Mesendoderm (in vitro differentiated cells): ENCODE measurements around the gene DLGAP4.

ENCODE experiments used
- DNase-seq: peaks from one replicate; pipeline ENCODE4 v3.0.0; 2013
- H2AK5ac ChIP-seq: 2 replicates; pipeline ENCODE4 v1.6.1; 2013; ENCODE audit warnings: low read length, inconsistent platforms
- H2BK120ac ChIP-seq: 2 replicates; pipeline ENCODE4 v1.6.1; 2013; ENCODE audit warnings: low read depth, mild to moderate bottlenecking, low read length, moderate library complexity, mixed read lengths
- H2BK15ac ChIP-seq: replicated peaks from 2 replicates; pipeline ENCODE4 v1.6.1; 2013; ENCODE audit warnings: low read depth, mild to moderate bottlenecking, moderate library complexity
- H2BK5ac ChIP-seq: 2 replicates; pipeline ENCODE4 v1.6.1; 2013; ENCODE audit warnings: low read length, inconsistent platforms
- H3K18ac ChIP-seq: 2 replicates; pipeline ENCODE4 v1.6.1; 2013; ENCODE audit warnings: mild to moderate bottlenecking, low read length, mixed read lengths
- H3K23ac ChIP-seq: one replicate; pipeline ENCODE4 v1.6.1; 2013; ENCODE audit warnings: low read length
- H3K27ac ChIP-seq: 2 replicates; pipeline ENCODE4 v1.5.1; 2013; ENCODE audit warnings: low read depth, mild to moderate bottlenecking, inconsistent platforms, low read length, moderate library complexity
- H3K27me3 ChIP-seq: 2 replicates; pipeline ENCODE4 v1.6.1; 2013; ENCODE audit warnings: low read length, control low read depth, mild to moderate bottlenecking, inconsistent platforms; ENCODE audit not compliant: insufficient read depth, poor library complexity
- H3K36me3 ChIP-seq: 2 replicates; pipeline ENCODE4 v1.6.1; 2013; ENCODE audit warnings: low read length, inconsistent platforms; ENCODE audit not compliant: control insufficient read depth, insufficient read depth
- H3K4ac ChIP-seq: one replicate; pipeline ENCODE4 v1.6.1; 2013; ENCODE audit warnings: low read depth, mild to moderate bottlenecking, low read length, moderate library complexity
- H3K4me1 ChIP-seq: 2 replicates; pipeline ENCODE4 v1.6.1; 2013; ENCODE audit warnings: low read depth, low read length, inconsistent platforms; ENCODE audit not compliant: control insufficient read depth
- H3K4me2 ChIP-seq: 2 replicates; pipeline ENCODE4 v1.6.1; 2013; ENCODE audit warnings: low read length
- H3K4me3 ChIP-seq: 2 replicates; pipeline ENCODE4 v1.5.1; 2013; ENCODE audit warnings: mild to moderate bottlenecking, low read length
- H3K56ac ChIP-seq: one replicate; pipeline ENCODE4 v1.6.1; 2013; ENCODE audit warnings: low read length
- H3K79me1 ChIP-seq: 2 replicates; pipeline ENCODE4 v1.6.1; 2013; ENCODE audit warnings: low read length, inconsistent platforms
- H3K79me2 ChIP-seq: 2 replicates; pipeline ENCODE4 v1.6.1; 2013; ENCODE audit warnings: mild to moderate bottlenecking, low read length; ENCODE audit not compliant: control insufficient read depth, insufficient read depth
- H3K9ac ChIP-seq: 2 replicates; pipeline ENCODE4 v1.6.1; 2013; ENCODE audit warnings: low read length, inconsistent platforms
- H4K5ac ChIP-seq: one replicate; pipeline ENCODE4 v1.6.1; 2013; ENCODE audit warnings: low read length
- H4K8ac ChIP-seq: one replicate; pipeline ENCODE4 v1.6.1; 2013; ENCODE audit warnings: low read depth, mild to moderate bottlenecking, control low read depth, low read length, moderate library complexity
- WGBS: extraction: QIAGEN DNeasy Blood & Tissue Kit; methylation state at CpG from one replicate; pipeline ENCODE4 v1.1.7; 2013; ENCODE audit warnings: low lambda C conversion rate, missing lambda C conversion rate; ENCODE audit not compliant: insufficient coverage; ENCODE audit errors: extremely low coverage; 5-methylcytosine and 5-hydroxymethylcytosine counted together

The DLGAP4 gene

DNA sequence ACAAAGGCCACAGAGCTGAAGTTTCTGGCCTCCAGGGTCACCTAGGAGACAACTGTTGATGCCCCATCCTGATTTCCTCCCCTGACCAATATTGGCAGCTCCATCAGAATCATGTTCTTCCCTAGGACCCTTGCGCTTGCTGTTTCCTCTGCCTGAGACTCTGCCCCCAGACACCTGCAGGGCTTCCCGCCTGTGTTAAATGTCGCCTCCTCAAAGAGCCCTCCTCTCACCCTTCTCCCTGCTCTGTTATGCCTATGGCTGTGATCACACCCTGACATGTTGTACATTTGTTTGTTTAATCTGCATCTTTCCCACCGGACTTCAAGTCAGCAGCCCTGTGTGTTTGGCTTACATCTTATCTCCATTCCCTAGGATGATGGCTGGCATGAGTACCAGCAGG, 30.1 kb downstream of the DLGAP4 start:
- Histone ChIP-seq H4K5ac (no peak overlapping the region), H3K27ac (no peak overlapping the region), H3K79me2 (no peaks in the 10 kb centered on the region), H2AK5ac (no peak overlapping the region), H3K9ac (no peak overlapping the region), H3K79me1 (no peaks in the 10 kb centered on the region), H2BK120ac (no peak overlapping the region), H3K18ac (no peak overlapping the region), H2BK15ac (no peak overlapping the region), H2BK5ac (no peak overlapping the region), H3K4me1 (peaks cover 2% of the 10 kb centered on the region), H4K8ac (no peak overlapping the region), H3K23ac (no peak overlapping the region), H3K4ac (no peak overlapping the region), H3K4me2 (no peak overlapping the region), H3K56ac (no peak overlapping the region), H3K4me3 (no peak overlapping the region), H3K36me3 (no peaks in the 10 kb centered on the region), H3K27me3 (no peaks in the 10 kb centered on the region)
- no peak for DNase-seq
- WGBS: no CpG with 5 or more reads among the region's 4 CpGs

DNA sequence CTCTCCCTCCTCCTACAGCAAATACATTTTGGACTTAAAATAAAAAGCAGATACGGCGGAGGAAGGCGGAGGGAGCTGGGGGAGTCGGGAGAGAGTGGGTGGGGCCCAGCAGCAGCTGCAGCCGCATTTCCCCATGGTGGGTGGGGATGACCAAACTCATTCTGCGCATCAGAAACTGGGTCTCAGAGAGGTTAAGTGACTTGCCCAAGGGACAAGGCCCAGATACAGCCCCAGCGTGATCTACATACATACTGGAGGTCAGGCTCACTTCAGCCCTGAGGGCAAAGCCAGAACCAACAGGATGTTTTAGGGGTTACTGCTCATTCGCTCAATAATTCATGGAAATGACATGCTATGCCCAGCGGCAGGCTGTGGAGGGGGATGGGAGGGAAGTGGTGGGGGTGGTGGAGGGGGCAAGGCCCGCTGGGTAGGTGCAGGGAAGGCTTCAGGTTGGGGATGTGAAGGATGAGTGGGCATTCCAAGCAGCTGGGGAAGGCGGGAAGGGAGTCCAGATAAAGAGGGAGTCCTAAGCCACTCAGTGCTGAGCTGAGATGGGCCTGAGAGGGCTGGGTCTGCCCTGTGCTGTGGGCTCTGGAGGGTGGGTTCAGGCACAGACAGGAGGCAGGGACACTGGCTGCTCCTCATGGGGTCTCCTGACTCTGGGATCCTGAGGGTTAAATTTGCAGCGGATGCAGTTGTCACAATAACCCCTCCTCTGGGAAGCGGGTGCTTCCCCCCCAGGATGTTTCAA, 31.0 kb downstream of the DLGAP4 start:
- H3K4me2 ChIP-seq: no peak overlapping the region
- H2BK120ac ChIP-seq: no peak overlapping the region
- H3K4me3 ChIP-seq: no peak overlapping the region
- peak; percentile 37 for DNase-seq
- H2BK5ac ChIP-seq: no peak overlapping the region
- no peaks in the 10 kb centered on the region for H3K27me3 ChIP-seq
- H3K9ac ChIP-seq: no peak overlapping the region
- no peak overlapping the region for H3K56ac ChIP-seq
- H3K23ac ChIP-seq: no peak overlapping the region
- no CpG with 5 or more reads among the region's 13 CpGs for WGBS
- no peaks in the 10 kb centered on the region for H3K36me3 ChIP-seq
- no peak overlapping the region for H3K18ac ChIP-seq
- H3K4me1 ChIP-seq: peaks cover 2% of the 10 kb centered on the region
- H2AK5ac ChIP-seq: no peak overlapping the region
- no peak overlapping the region for H4K8ac ChIP-seq
- no peaks in the 10 kb centered on the region for H3K79me2 ChIP-seq
- no peak overlapping the region for H3K4ac ChIP-seq
- H4K5ac ChIP-seq: no peak overlapping the region
- no peak overlapping the region for H3K27ac ChIP-seq
- no peaks in the 10 kb centered on the region for H3K79me1 ChIP-seq
- no peak overlapping the region for H2BK15ac ChIP-seq

DNA sequence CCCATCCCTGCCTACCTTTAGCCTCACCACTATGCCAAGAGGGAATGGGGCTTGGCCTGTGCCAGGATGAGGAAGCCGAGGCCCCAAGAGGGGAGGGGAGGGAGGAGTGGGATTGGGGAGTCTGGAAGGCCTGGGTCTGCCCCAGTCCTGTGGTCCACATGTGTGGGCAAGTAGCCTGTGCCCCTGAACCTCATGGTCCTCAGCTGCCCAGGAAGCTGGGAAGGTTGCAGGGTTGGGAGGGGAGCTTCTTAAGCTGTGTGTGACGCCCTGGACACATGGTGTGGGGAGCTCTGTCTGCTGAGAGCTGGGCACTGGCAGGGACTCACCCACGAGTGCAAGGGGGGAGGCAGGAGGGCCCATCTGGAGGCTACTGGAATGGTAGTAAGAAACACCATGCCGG, 31.7 kb downstream of the DLGAP4 start:
- H3K23ac ChIP-seq: no peak overlapping the region
- WGBS: no CpG with 5 or more reads among the region's 4 CpGs
- H2BK15ac ChIP-seq: no peak overlapping the region
- H3K4me2 ChIP-seq: no peak overlapping the region
- DNase-seq: no peak
- no peak overlapping the region for H4K5ac ChIP-seq
- no peak overlapping the region for H3K4ac ChIP-seq
- no peaks in the 10 kb centered on the region for H3K79me1 ChIP-seq
- no peak overlapping the region for H4K8ac ChIP-seq
- no peak overlapping the region for H2BK120ac ChIP-seq
- no peak overlapping the region for H3K56ac ChIP-seq
- H2BK5ac ChIP-seq: no peak overlapping the region
- H3K27ac ChIP-seq: no peak overlapping the region
- no peaks in the 10 kb centered on the region for H3K27me3 ChIP-seq
- no peak overlapping the region for H2AK5ac ChIP-seq
- H3K36me3 ChIP-seq: no peaks in the 10 kb centered on the region
- H3K9ac ChIP-seq: no peak overlapping the region
- H3K79me2 ChIP-seq: no peaks in the 10 kb centered on the region
- no peak overlapping the region for H3K18ac ChIP-seq
- peaks cover 2% of the 10 kb centered on the region for H3K4me1 ChIP-seq
- H3K4me3 ChIP-seq: no peak overlapping the region

DNA sequence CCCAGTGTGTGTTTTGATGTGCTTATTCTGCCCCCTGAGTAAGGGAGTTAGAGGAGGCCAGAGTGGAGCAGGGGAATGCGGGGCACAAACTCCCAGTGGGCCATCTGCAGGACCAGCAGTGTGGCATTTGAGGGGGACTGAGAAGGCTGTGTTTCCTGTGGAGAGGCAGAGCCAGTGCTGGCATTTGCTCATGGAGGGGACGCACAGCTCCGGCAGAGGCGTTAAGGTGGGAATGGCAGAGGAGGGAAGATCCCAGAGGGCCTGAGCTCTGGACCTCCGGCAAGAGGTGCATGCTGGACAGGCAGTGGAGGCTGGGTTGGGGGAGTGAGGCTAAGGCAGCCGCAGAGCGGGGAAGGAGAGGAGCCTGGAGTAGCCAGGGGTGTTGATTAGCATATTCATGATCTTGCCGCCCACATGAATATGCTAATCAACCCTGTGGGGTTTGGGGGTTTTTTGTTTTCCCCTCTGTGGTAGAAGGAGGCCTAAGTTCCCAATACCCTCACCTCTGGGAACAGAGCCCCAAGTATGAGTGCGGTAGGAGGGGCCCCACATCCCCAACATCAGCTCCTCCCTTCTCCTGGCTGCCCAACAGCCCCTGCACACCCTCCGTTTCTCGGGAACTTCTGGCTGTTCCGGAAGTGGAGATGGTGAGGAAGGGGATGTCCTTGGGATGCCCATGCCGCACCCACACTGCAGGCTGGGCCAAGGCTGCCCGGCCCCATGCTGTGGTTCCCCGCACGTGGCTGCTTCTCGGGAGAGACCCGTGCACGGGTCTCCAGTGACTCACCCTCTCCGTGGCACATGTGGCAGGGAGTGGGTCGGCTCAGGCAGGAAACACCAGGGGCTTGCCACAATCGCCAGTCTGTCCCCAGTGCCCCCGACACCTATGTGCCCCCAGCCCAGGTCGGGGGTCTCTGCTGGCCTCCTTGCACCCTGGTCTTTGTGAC, 33.8 kb downstream of the DLGAP4 start:
- no peak overlapping the region for H3K4me3 ChIP-seq
- no peak overlapping the region for H4K8ac ChIP-seq
- no peak overlapping the region for H2BK120ac ChIP-seq
- no peak overlapping the region for H2BK5ac ChIP-seq
- H3K4ac ChIP-seq: no peak overlapping the region
- H3K79me2 ChIP-seq: no peaks in the 10 kb centered on the region
- H3K18ac ChIP-seq: no peak overlapping the region
- H3K9ac ChIP-seq: no peak overlapping the region
- H3K79me1 ChIP-seq: no peaks in the 10 kb centered on the region
- H3K27me3 ChIP-seq: no peaks in the 10 kb centered on the region
- peak overlapping the region; percentile 15 for H3K56ac ChIP-seq
- no peaks in the 10 kb centered on the region for H3K36me3 ChIP-seq
- no peak overlapping the region for H2AK5ac ChIP-seq
- H3K23ac ChIP-seq: no peak overlapping the region
- no peak overlapping the region for H4K5ac ChIP-seq
- no peaks in the 10 kb centered on the region for H3K4me1 ChIP-seq
- WGBS: no CpG with 5 or more reads among the region's 24 CpGs
- no peak overlapping the region for H2BK15ac ChIP-seq
- DNase-seq: no peak
- no peak overlapping the region for H3K4me2 ChIP-seq
- no peak overlapping the region for H3K27ac ChIP-seq

DNA sequence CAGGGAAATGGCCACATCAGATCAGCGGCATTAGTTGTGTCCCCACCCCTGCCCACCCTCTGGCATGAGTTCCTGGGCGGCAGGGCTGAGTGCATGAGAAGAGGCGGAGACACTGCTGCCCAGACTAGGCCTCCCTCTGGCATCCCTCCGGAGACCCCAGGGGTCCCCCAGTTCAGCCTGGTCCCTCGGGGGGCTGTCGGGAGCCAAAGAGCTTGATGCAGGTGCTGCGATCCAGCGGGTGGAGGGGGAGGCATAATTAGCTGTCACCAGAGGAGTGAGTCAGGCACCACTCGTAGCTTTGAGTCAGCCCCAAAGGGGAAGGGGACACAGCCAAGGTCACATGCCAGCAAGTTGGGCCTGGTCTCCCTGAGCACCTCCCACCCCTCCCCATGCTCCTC, 34.5 kb downstream of the DLGAP4 start:
- Histone ChIP-seq H3K4me3 (no peak overlapping the region), H2BK5ac (no peak overlapping the region), H3K27ac (no peak overlapping the region), H3K56ac (no peak overlapping the region), H3K9ac (no peak overlapping the region), H3K4me1 (no peaks in the 10 kb centered on the region), H4K8ac (no peak overlapping the region), H4K5ac (no peak overlapping the region), H3K79me2 (no peaks in the 10 kb centered on the region), H3K18ac (no peak overlapping the region), H3K23ac (no peak overlapping the region), H2AK5ac (no peak overlapping the region), H3K4me2 (no peak overlapping the region), H3K79me1 (no peaks in the 10 kb centered on the region), H3K27me3 (no peaks in the 10 kb centered on the region), H3K36me3 (no peaks in the 10 kb centered on the region), H2BK15ac (no peak overlapping the region), H3K4ac (no peak overlapping the region), H2BK120ac (no peak overlapping the region)
- no CpG with 5 or more reads among the region's 9 CpGs for WGBS
- DNase-seq: no peak
